Measurements from ENCODE around the gene APOO. TPM values are rescaled to one million over a fixed set of nuclear protein-coding genes. Genes with fewer than 3 reads are reported as not detected.

The APOO gene
- total and polyA plus RNA-seq, 4 donors, result 5.4 to 18.0 (median 8.8) TPM

GRCh38 chrX:23953908-23954269 is 46.2 kb upstream of the APOO start:
- Histone ChIP-seq H3K27me3 (ENCODE audit: control insufficient read depth in 4 of 4, insufficient read depth in 4 of 4, low read length in 3 of 4) (no peaks in the 10 kb centered on the region), H3K9ac (ENCODE audit: low read depth in 1 of 2, low read length in 2 of 2) (no peak overlapping the region), H3K9me3 (ENCODE audit: control insufficient read depth in 4 of 4, low read length in 3 of 4) (no peaks in the 10 kb centered on the region), H3K4me3 (ENCODE audit: low read depth in 1 of 3, low read length in 3 of 3) (no peak overlapping the region), H3K27ac (ENCODE audit: low read depth in 1 of 2, low read length in 2 of 2) (no peak overlapping the region), H3K36me3 (ENCODE audit: control insufficient read depth in 4 of 4, insufficient read depth in 3 of 4, low read depth in 1 of 4, low read length in 3 of 4) (no peaks in the 10 kb centered on the region), H3K4me1 (ENCODE audit: control insufficient read depth in 4 of 4, insufficient read depth in 4 of 4, low read length in 3 of 4) (no peaks in the 10 kb centered on the region)
- 94% methylated on average over 11 of the region's 11 CpGs for WGBS
- DNase-seq (ENCODE audit: low spot score), result no peak
- TF ChIP-seq ATF3 (IDR thresholded peaks at IDR 0.05), result no peak
- no peak for TF ChIP-seq SP1 (IDR thresholded peaks at IDR 0.05)
- TF ChIP-seq JUND (IDR thresholded peaks at IDR 0.05), result no peak

GRCh38 chrX:23952984-23953907 is 45.5 kb upstream of the APOO start:
- peak overlapping the region in 1 of 2 donors; percentile 22 for H3K9ac ChIP-seq (ENCODE audit: low read depth in 1 of 2, low read length in 2 of 2)
- no peak for DNase-seq (ENCODE audit: low spot score)
- H3K36me3 ChIP-seq (ENCODE audit: control insufficient read depth in 4 of 4, insufficient read depth in 3 of 4, low read depth in 1 of 4, low read length in 3 of 4), result no peaks in the 10 kb centered on the region
- H3K27me3 ChIP-seq (ENCODE audit: control insufficient read depth in 4 of 4, insufficient read depth in 4 of 4, low read length in 3 of 4), result no peaks in the 10 kb centered on the region
- TF ChIP-seq, protein P1, sequence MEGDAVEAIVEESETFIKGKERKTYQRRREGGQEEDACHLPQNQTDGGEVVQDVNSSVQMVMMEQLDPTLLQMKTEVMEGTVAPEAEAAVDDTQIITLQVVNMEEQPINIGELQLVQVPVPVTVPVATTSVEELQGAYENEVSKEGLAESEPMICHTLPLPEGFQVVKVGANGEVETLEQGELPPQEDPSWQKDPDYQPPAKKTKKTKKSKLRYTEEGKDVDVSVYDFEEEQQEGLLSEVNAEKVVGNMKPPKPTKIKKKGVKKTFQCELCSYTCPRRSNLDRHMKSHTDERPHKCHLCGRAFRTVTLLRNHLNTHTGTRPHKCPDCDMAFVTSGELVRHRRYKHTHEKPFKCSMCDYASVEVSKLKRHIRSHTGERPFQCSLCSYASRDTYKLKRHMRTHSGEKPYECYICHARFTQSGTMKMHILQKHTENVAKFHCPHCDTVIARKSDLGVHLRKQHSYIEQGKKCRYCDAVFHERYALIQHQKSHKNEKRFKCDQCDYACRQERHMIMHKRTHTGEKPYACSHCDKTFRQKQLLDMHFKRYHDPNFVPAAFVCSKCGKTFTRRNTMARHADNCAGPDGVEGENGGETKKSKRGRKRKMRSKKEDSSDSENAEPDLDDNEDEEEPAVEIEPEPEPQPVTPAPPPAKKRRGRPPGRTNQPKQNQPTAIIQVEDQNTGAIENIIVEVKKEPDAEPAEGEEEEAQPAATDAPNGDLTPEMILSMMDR (IDR thresholded peaks at IDR 0.05; ENCODE audit: low read depth, low read length, missing input control), result no peak
- TF ChIP-seq JUND (IDR thresholded peaks at IDR 0.05), result no peak
- TF ChIP-seq EGR1 (IDR thresholded peaks at IDR 0.05; ENCODE audit: low read depth in 2 of 2), result no peak
- 60% methylated on average over 9 of the region's 9 CpGs for WGBS
- H3K4me3 ChIP-seq (ENCODE audit: low read depth in 1 of 3, low read length in 3 of 3), result no peak overlapping the region
- no peaks in the 10 kb centered on the region for H3K4me1 ChIP-seq (ENCODE audit: control insufficient read depth in 4 of 4, insufficient read depth in 4 of 4, low read length in 3 of 4)
- H3K27ac ChIP-seq (ENCODE audit: low read depth in 1 of 2, low read length in 2 of 2), result no peak overlapping the region
- H3K9me3 ChIP-seq (ENCODE audit: control insufficient read depth in 4 of 4, low read length in 3 of 4), result no peaks in the 10 kb centered on the region

GRCh38 chrX:23952391-23952790 is 44.7 kb upstream of the APOO start:
- Histone ChIP-seq H3K27me3 (ENCODE audit: control insufficient read depth in 4 of 4, insufficient read depth in 4 of 4, low read length in 3 of 4) (no peaks in the 10 kb centered on the region), H3K4me3 (ENCODE audit: low read depth in 1 of 3, low read length in 3 of 3) (no peak overlapping the region), H3K4me1 (ENCODE audit: control insufficient read depth in 4 of 4, insufficient read depth in 4 of 4, low read length in 3 of 4) (no peaks in the 10 kb centered on the region), H3K9me3 (ENCODE audit: control insufficient read depth in 4 of 4, low read length in 3 of 4) (no peaks in the 10 kb centered on the region), H3K27ac (ENCODE audit: low read depth in 1 of 2, low read length in 2 of 2) (no peak overlapping the region), H3K36me3 (ENCODE audit: control insufficient read depth in 4 of 4, insufficient read depth in 3 of 4, low read depth in 1 of 4, low read length in 3 of 4) (no peaks in the 10 kb centered on the region), H3K9ac (ENCODE audit: low read depth in 1 of 2, low read length in 2 of 2) (no peak overlapping the region)
- 75% methylated on average over 3 of the region's 3 CpGs for WGBS
- TF ChIP-seq RXRA (IDR thresholded peaks at IDR 0.05), result no peak
- DNase-seq (ENCODE audit: low spot score), result no peak

DNA sequence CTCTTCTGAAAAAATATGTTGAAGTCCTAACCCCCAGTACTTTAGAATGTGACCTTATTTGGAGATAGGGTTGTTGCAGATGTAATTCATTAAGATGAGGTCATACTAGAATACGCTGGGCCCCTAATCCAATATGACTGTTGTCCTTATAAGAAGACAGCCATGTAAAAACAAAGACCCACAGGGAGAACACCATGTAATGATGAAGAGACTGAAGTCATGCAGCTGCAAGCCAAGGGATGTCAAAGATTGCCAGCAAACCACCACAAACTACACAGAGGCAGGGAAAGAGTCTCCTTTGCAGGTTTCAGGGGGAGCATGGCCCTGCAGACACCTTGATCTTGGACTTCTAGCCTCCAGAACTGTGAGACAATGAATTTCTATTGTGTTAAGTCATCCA is 37.5 kb upstream of the APOO start:
- 97% methylated on average over 1 of the region's 1 CpG for WGBS
- H3K4me1 ChIP-seq (ENCODE audit: control insufficient read depth in 4 of 4, insufficient read depth in 4 of 4, low read length in 3 of 4), result no peaks in the 10 kb centered on the region
- no peak overlapping the region for H3K27ac ChIP-seq (ENCODE audit: low read depth in 1 of 2, low read length in 2 of 2)
- no peaks in the 10 kb centered on the region for H3K9me3 ChIP-seq (ENCODE audit: control insufficient read depth in 4 of 4, low read length in 3 of 4)
- peaks cover 0 to 2% (median 0%) of the 10 kb centered on the region in 4 donors for H3K27me3 ChIP-seq (ENCODE audit: control insufficient read depth in 4 of 4, insufficient read depth in 4 of 4, low read length in 3 of 4)
- no peak overlapping the region for H3K9ac ChIP-seq (ENCODE audit: low read depth in 1 of 2, low read length in 2 of 2)
- no peak for DNase-seq (ENCODE audit: low spot score)
- no peaks in the 10 kb centered on the region for H3K36me3 ChIP-seq (ENCODE audit: control insufficient read depth in 4 of 4, insufficient read depth in 3 of 4, low read depth in 1 of 4, low read length in 3 of 4)
- H3K4me3 ChIP-seq (ENCODE audit: low read depth in 1 of 3, low read length in 3 of 3), result no peak overlapping the region
- TF ChIP-seq FOXA1 (IDR thresholded peaks at IDR 0.05), result no peak
- TF ChIP-seq, protein P2, sequence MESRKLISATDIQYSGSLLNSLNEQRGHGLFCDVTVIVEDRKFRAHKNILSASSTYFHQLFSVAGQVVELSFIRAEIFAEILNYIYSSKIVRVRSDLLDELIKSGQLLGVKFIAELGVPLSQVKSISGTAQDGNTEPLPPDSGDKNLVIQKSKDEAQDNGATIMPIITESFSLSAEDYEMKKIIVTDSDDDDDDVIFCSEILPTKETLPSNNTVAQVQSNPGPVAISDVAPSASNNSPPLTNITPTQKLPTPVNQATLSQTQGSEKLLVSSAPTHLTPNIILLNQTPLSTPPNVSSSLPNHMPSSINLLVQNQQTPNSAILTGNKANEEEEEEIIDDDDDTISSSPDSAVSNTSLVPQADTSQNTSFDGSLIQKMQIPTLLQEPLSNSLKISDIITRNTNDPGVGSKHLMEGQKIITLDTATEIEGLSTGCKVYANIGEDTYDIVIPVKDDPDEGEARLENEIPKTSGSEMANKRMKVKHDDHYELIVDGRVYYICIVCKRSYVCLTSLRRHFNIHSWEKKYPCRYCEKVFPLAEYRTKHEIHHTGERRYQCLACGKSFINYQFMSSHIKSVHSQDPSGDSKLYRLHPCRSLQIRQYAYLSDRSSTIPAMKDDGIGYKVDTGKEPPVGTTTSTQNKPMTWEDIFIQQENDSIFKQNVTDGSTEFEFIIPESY (IDR thresholded peaks at IDR 0.05), result no peak
- TF ChIP-seq, protein P3, sequence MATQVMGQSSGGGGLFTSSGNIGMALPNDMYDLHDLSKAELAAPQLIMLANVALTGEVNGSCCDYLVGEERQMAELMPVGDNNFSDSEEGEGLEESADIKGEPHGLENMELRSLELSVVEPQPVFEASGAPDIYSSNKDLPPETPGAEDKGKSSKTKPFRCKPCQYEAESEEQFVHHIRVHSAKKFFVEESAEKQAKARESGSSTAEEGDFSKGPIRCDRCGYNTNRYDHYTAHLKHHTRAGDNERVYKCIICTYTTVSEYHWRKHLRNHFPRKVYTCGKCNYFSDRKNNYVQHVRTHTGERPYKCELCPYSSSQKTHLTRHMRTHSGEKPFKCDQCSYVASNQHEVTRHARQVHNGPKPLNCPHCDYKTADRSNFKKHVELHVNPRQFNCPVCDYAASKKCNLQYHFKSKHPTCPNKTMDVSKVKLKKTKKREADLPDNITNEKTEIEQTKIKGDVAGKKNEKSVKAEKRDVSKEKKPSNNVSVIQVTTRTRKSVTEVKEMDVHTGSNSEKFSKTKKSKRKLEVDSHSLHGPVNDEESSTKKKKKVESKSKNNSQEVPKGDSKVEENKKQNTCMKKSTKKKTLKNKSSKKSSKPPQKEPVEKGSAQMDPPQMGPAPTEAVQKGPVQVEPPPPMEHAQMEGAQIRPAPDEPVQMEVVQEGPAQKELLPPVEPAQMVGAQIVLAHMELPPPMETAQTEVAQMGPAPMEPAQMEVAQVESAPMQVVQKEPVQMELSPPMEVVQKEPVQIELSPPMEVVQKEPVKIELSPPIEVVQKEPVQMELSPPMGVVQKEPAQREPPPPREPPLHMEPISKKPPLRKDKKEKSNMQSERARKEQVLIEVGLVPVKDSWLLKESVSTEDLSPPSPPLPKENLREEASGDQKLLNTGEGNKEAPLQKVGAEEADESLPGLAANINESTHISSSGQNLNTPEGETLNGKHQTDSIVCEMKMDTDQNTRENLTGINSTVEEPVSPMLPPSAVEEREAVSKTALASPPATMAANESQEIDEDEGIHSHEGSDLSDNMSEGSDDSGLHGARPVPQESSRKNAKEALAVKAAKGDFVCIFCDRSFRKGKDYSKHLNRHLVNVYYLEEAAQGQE (IDR thresholded peaks at IDR 0.05), result no peak
- no peak for TF ChIP-seq EGR1 (IDR thresholded peaks at IDR 0.05; ENCODE audit: low read depth in 2 of 2)
- no peak for TF ChIP-seq GABPA (IDR thresholded peaks at IDR 0.05 in 1 of 2, conservative IDR thresholded peaks at IDR 0.05 in 1 of 2)
- no peak for TF ChIP-seq JUND (IDR thresholded peaks at IDR 0.05)
- TF ChIP-seq RXRA (IDR thresholded peaks at IDR 0.05), result no peak
- TF ChIP-seq SP1 (IDR thresholded peaks at IDR 0.05), result no peak
- TF ChIP-seq, protein P4, sequence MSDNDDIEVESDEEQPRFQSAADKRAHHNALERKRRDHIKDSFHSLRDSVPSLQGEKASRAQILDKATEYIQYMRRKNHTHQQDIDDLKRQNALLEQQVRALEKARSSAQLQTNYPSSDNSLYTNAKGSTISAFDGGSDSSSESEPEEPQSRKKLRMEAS (IDR thresholded peaks at IDR 0.05), result no peak
- no peak for TF ChIP-seq FOXA2 (IDR thresholded peaks at IDR 0.05)
- no peak for TF ChIP-seq ATF3 (IDR thresholded peaks at IDR 0.05)
- no peak for TF ChIP-seq HNF4A (conservative IDR thresholded peaks at IDR 0.05)
